Type B pancreatic cell (in vitro differentiated cells): Measurements from ENCODE around the gene GPRIN2. TPM values are rescaled to one million over a fixed set of nuclear protein-coding genes. Genes with fewer than 3 reads are reported as not detected.
A peak's percentile ranks its signal among the peaks of the same experiment; 100 is the strongest.

Experiments
- DNase-seq: peaks from one replicate; pipeline ENCODE4 v3.0.0; 2021; ENCODE audit warnings: mixed read lengths; ENCODE audit not compliant: unreplicated experiment; ENCODE audit errors: extremely low spot score
- H3K27ac Mint-ChIP-seq: 2 replicates; pipeline ENCODE4 v1.8.0; 2021; ENCODE audit warnings: mild to moderate bottlenecking, mixed read lengths
- H3K27me3 Mint-ChIP-seq: 2 replicates; pipeline ENCODE4 v1.8.0; 2021; ENCODE audit warnings: mixed read lengths
- H3K36me3 Mint-ChIP-seq: 2 replicates; pipeline ENCODE4 v1.8.0; 2021; ENCODE audit warnings: mixed read lengths
- H3K4me1 Mint-ChIP-seq: one replicate; pipeline ENCODE4 v1.8.0; 2021; ENCODE audit warnings: mixed read lengths; ENCODE audit not compliant: unreplicated experiment
- H3K4me3 Mint-ChIP-seq: 2 replicates; pipeline ENCODE4 v1.8.0; 2021; ENCODE audit warnings: mild to moderate bottlenecking, mixed read lengths
- H3K9me3 Mint-ChIP-seq: 2 replicates; pipeline ENCODE4 v1.8.0; 2021; ENCODE audit warnings: mixed read lengths
- CTCF ChIP-seq: fragments of 200-600 bp; sonication (generic); conservative IDR thresholded peaks from 2 replicates; pipeline ENCODE4 v1.5.0; 2021; ENCODE audit warnings: antibody characterized with exemption, mild to moderate bottlenecking
- total RNA-seq: library from RNA; stranded (reverse); gene quantifications from 2 replicates; pipeline ENCODE4 v1.2.1, GENCODE V29; 2021; ENCODE audit warnings: low replicate concordance

Gene GPRIN2
- total RNA-seq, 1 donor from 2014 or later, result 7.0 TPM

GRCh38 chr10:46553238-46554049 is 3.0 kb downstream of the GPRIN2 start:
- peaks cover 7% of the 10 kb centered on the region for H3K27me3 Mint-ChIP-seq
- no peaks in the 10 kb centered on the region for H3K9me3 Mint-ChIP-seq
- no peaks in the 10 kb centered on the region for H3K4me1 Mint-ChIP-seq
- DNase-seq, result peak; percentile 70
- H3K4me3 Mint-ChIP-seq, result no peak overlapping the region
- H3K36me3 Mint-ChIP-seq, result no peaks in the 10 kb centered on the region
- TF ChIP-seq CTCF, result no peak
- H3K27ac Mint-ChIP-seq, result no peak overlapping the region

GRCh38 chr10:46552526-46553237 is 3.8 kb downstream of the GPRIN2 start:
- Mint-ChIP-seq H3K4me3 (no peak overlapping the region), H3K27ac (no peak overlapping the region), H3K27me3 (peaks cover 7% of the 10 kb centered on the region), H3K36me3 (no peaks in the 10 kb centered on the region), H3K9me3 (no peaks in the 10 kb centered on the region), H3K4me1 (no peaks in the 10 kb centered on the region)
- TF ChIP-seq CTCF, result no peak
- DNase-seq, result peak; percentile 68

- no peaks in the 10 kb centered on the region for H3K36me3 Mint-ChIP-seq
- H3K4me3 Mint-ChIP-seq, result no peak overlapping the region
- no peak for TF ChIP-seq CTCF
- H3K27me3 Mint-ChIP-seq, result peaks cover 7% of the 10 kb centered on the region
- peak; percentile 70 for DNase-seq
- H3K4me1 Mint-ChIP-seq, result no peaks in the 10 kb centered on the region
- no peaks in the 10 kb centered on the region for H3K9me3 Mint-ChIP-seq
- no peak overlapping the region for H3K27ac Mint-ChIP-seq
Observed at GRCh38 chr10:46551701-46552525, 4.5 kb downstream of the GPRIN2 start.

GRCh38 chr10:46550795-46551700 is 5.4 kb downstream of the GPRIN2 start:
- Mint-ChIP-seq H3K27me3 (peaks cover 5% of the 10 kb centered on the region), H3K36me3 (no peaks in the 10 kb centered on the region), H3K4me1 (no peaks in the 10 kb centered on the region), H3K4me3 (no peak overlapping the region), H3K27ac (no peak overlapping the region), H3K9me3 (no peaks in the 10 kb centered on the region)
- TF ChIP-seq CTCF, result no peak
- DNase-seq, result peak; percentile 68
